BE2C (cell line): Measurements from ENCODE around the gene NPPA.

Experiments
- DNase-seq: peaks from one replicate; pipeline ENCODE4 v3.0.0-alpha.2; 2020
- H3K27me3 ChIP-seq: fragments of 250-450 bp; sonication (Bioruptor Pico); 2 replicates; pipeline ENCODE4 v1.5.1; 2020; ENCODE audit warnings: mild to moderate bottlenecking
- H3K36me3 ChIP-seq: fragments of 250-450 bp; sonication (Bioruptor Pico); 2 replicates; pipeline ENCODE4 v1.5.1; 2020; ENCODE audit warnings: mild to moderate bottlenecking
- H3K4me1 ChIP-seq: fragments of 250-450 bp; sonication (Bioruptor Pico); 2 replicates; pipeline ENCODE4 v1.5.1; 2020
- H3K4me3 ChIP-seq: 2 replicates; pipeline ENCODE4 v1.5.1; 2011; ENCODE audit warnings: low read depth, low read length
- H3K9me3 ChIP-seq: fragments of 250-450 bp; sonication (Bioruptor Pico); 2 replicates; pipeline ENCODE4 v1.5.1; 2020
- TF ChIP-seq, protein P1 (sequence below): IDR thresholded peaks from 2 replicates; pipeline ENCODE4 v1.5.1; 2012; ENCODE audit warnings: mild to moderate bottlenecking, low read depth, low read length

The NPPA gene

DNA sequence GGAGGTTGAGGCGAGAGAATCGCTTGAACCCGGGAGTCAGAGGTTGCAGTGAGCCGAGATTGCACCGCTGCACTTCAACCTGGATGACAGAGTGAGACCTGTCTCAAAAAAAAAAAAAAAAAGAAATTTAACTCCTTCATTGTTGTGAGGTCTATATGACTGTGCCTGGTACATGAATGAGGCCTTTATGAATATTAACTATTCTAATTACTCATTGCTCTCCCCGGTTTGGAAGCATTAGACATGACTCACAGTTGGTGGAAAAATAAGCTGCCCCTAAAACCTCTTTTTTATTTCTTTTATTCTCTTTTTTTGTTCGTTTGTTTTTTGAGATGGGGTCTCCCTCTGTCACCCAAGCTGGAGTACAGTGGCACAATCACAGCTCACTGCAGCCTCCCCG is 7.8 kb upstream of the NPPA start:
- H3K27me3 ChIP-seq: peaks cover 11% of the 10 kb centered on the region
- H3K36me3 ChIP-seq: no peaks in the 10 kb centered on the region
- H3K4me1 ChIP-seq: no peaks in the 10 kb centered on the region
- H3K9me3 ChIP-seq: no peaks in the 10 kb centered on the region
- H3K4me3 ChIP-seq: no peak overlapping the region
- no peak for DNase-seq
- TF ChIP-seq, protein P1, sequence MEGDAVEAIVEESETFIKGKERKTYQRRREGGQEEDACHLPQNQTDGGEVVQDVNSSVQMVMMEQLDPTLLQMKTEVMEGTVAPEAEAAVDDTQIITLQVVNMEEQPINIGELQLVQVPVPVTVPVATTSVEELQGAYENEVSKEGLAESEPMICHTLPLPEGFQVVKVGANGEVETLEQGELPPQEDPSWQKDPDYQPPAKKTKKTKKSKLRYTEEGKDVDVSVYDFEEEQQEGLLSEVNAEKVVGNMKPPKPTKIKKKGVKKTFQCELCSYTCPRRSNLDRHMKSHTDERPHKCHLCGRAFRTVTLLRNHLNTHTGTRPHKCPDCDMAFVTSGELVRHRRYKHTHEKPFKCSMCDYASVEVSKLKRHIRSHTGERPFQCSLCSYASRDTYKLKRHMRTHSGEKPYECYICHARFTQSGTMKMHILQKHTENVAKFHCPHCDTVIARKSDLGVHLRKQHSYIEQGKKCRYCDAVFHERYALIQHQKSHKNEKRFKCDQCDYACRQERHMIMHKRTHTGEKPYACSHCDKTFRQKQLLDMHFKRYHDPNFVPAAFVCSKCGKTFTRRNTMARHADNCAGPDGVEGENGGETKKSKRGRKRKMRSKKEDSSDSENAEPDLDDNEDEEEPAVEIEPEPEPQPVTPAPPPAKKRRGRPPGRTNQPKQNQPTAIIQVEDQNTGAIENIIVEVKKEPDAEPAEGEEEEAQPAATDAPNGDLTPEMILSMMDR: no peak

DNA sequence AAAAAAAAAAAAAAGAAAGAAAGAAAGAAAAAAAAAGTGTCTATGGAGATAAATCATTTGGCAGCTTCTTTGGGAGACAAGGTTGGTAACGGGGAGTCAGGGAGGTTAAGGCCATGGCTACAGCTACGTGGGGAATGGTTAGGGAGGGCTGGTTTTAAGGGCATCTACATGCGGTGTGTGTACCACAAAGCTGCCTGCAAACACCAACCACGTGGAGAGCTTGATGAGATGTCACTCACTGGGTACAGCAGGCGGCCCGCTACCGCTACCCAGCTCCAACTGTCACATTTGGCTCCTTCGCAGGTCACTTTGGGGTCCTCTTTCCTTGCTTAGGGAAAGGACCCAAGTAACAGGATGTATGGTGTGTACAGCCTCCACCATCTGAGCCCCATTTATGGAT is 6.9 kb upstream of the NPPA start:
- no peaks in the 10 kb centered on the region for H3K4me1 ChIP-seq

DNA sequence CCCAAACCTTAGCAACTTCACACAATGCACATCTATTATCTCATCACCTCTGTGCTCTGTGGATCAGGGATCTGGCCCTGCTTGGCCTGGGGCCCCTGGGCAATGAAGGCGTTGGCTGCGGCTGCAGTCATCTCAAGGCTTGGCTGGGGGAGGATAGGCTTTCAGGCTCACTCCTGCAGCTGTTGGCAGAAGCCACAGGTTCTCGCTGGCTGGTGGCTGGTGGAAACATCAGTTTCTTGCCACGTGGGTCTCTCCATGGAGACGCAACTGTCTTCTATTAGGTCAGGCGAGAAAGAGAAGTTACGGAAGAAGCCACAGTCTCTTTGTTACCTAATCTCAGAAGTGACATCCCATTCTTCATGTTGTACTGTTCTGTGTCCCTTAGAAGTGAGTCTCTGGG is 3.6 kb upstream of the NPPA start:
- H3K36me3 ChIP-seq: no peaks in the 10 kb centered on the region
- no peaks in the 10 kb centered on the region for H3K9me3 ChIP-seq
- TF ChIP-seq, protein P1: no peak
- no peaks in the 10 kb centered on the region for H3K27me3 ChIP-seq
- no peak for DNase-seq
- peaks cover 17% of the 10 kb centered on the region for H3K4me1 ChIP-seq
- H3K4me3 ChIP-seq: no peak overlapping the region

More for the DNA sequence above, 6.9 kb upstream of the NPPA start:
- Histone ChIP-seq H3K27me3 (peaks cover 11% of the 10 kb centered on the region), H3K9me3 (no peaks in the 10 kb centered on the region), H3K4me3 (no peak overlapping the region), H3K36me3 (no peaks in the 10 kb centered on the region)
- TF ChIP-seq, protein P1: no peak
- no peak for DNase-seq

DNA sequence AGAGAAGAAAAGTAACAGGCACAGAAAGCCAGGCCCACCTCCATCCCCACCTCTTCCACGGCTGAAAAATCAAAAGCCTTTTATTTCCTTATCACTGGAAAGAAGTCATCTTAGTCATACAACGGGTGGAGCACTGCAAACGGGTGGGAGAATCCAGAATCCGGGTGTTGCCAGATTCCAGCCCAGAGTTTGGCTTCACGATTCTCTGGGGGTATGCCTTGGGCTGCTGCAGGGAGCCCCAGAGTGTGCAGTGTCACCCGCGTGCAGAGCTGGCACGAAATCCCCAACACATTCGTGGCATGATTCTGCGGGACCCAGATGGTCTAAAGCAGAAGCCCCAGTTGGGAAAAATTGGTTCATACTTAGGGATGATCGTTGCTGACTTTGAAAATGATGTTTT is 2.6 kb upstream of the NPPA start:
- no peak for DNase-seq
- Histone ChIP-seq H3K9me3 (no peaks in the 10 kb centered on the region), H3K27me3 (no peaks in the 10 kb centered on the region), H3K36me3 (no peaks in the 10 kb centered on the region), H3K4me3 (no peak overlapping the region), H3K4me1 (peaks cover 21% of the 10 kb centered on the region)
- TF ChIP-seq, protein P1: no peak

DNA sequence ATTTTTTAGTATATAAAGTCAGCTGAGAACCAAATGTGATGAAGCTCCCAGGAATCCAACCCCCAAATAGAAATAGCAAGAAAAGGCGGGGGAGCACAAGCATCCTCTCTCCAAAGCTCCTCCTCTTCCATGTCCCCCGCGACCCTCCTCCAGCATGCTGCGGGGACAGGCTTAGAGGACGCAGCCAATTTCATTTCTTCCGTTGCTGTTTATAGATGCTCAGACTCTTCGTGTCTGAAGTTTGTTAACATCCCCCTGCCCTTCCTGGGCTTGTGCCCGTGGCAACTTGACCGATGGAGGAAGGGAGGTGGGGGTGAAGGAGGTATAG is 754 bp upstream of the NPPA start:
- Histone ChIP-seq H3K9me3 (no peaks in the 10 kb centered on the region), H3K4me3 (no peak overlapping the region), H3K27me3 (no peaks in the 10 kb centered on the region), H3K4me1 (peaks cover 25% of the 10 kb centered on the region), H3K36me3 (no peaks in the 10 kb centered on the region; the same call in none of the 2 replicates)
- DNase-seq: no peak
- TF ChIP-seq, protein P1: no peak

DNA sequence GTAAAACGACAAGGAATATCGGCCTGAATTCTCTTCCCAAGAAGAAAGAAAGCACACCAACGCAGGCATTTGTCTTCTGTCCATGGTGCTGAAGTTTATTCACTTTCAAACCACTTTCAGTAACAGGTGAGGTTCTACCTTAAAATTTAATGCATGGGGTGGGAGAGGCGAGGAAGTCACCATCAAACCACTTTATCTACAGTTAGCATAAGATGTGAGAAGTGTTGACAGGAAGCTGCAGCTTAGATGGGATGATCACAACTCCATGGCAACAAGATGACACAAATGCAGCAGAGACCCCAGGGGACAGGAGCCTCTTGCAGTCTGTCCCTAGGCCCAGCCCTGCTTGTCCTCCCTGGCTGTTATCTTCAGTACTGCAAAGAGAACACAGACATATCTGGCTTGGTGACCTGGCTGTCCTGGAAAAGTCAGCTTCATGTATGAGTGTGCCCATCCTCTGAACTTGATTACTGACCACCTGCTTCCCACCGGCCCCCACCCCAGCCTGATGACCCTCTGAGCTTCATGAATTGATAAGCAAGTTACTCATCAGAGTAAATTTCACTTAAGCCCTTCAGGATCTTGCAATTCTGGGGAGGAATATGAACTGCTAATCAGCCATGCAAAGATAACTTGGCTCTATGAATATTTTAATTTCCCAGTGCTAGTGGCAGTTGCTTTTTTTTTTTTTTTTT is 1.8 kb downstream of the NPPA start:
- TF ChIP-seq, protein P1: peak; percentile 34
- Histone ChIP-seq H3K27me3 (no peaks in the 10 kb centered on the region), H3K36me3 (peaks cover 5% of the 10 kb centered on the region), H3K9me3 (no peaks in the 10 kb centered on the region), H3K4me1 (peaks cover 46% of the 10 kb centered on the region), H3K4me3 (no peak overlapping the region)
- peak; percentile 72 for DNase-seq
